Activated CD8-positive, alpha-beta T cell treated with anti-CD3 and anti-CD28 coated beads, Interleukin-2, amount 10 ng/mL, durations not matched to agents 7 days and 5 days (primary cell): ENCODE data around the gene XRN2. TPM values are rescaled to one million over a fixed set of nuclear protein-coding genes. Genes with fewer than 3 reads are reported as not detected.
A peak's percentile ranks its signal among the peaks of the same experiment; 100 is the strongest.

Experiments
- ATAC-seq: fragments of 150-1000 bp; cut with Tn5 transposase; one replicate; pipeline ENCODE4 v1.10.0; 2021; ENCODE audit warnings: moderate library complexity
- CTCF ChIA-PET: fragments of 350-600 bp; sonication (Branson Sonifier 250); formaldehyde crosslinking; loops from one replicate; lab custom pipeline; 2021; ENCODE audit warnings: antibody characterized with exemption; lab: Charles Lee
- POLR2A ChIA-PET: fragments of 350-600 bp; sonication (Branson Sonifier 250); formaldehyde crosslinking; loops from one replicate; lab custom pipeline; 2021; ENCODE audit warnings: antibody characterized with exemption; lab: Charles Lee
- DNase-seq: peaks from one replicate; pipeline ENCODE4 v3.0.0-alpha.2; 2020
- H3K27ac Mint-ChIP-seq: one replicate; pipeline ENCODE4 v1.8.0; 2021; ENCODE audit warnings: mild to moderate bottlenecking, mixed read lengths
- H3K27me3 Mint-ChIP-seq: one replicate; pipeline ENCODE4 v1.8.0; 2021; ENCODE audit warnings: low read depth, mixed read lengths
- H3K36me3 Mint-ChIP-seq: one replicate; pipeline ENCODE4 v1.8.0; 2021; ENCODE audit warnings: low read depth, mixed read lengths
- H3K4me1 Mint-ChIP-seq: one replicate; pipeline ENCODE4 v1.8.0; 2021; ENCODE audit warnings: low read depth, mixed read lengths
- H3K4me3 Mint-ChIP-seq: one replicate; pipeline ENCODE4 v1.8.0; 2021; ENCODE audit warnings: mild to moderate bottlenecking, mixed read lengths
- H3K9me3 Mint-ChIP-seq: one replicate; pipeline ENCODE4 v1.8.0; 2022; ENCODE audit warnings: mixed read lengths; ENCODE audit not compliant: insufficient read depth
- total RNA-seq, 2 experiments: library from RNA; stranded (reverse); gene quantifications; one replicate each; pipeline ENCODE4 v1.2.3, GENCODE V29; 2021

Gene XRN2
- total RNA-seq, 2 experiments from 2014 or later: 54.4 to 57.7 TPM

- ChIA-PET POLR2A (interaction anchor here (0.9 to 1.3 kb wide), 6 partner anchors 8 to 42 kb away, joined by 3 to 8 read pairs (median 4); no protein-coding TSS in a partner anchor), CTCF (interaction anchor here (2.0 to 2.3 kb wide), 3 partner anchors 9 to 201 kb away, joined by 5 to 8 read pairs (median 6); no protein-coding TSS in a partner anchor)
- peaks cover 24% of the 10 kb centered on the region for H3K36me3 Mint-ChIP-seq
- no peak for DNase-seq
- H3K27ac Mint-ChIP-seq: peak overlapping the region; percentile 99
- no peaks in the 10 kb centered on the region for H3K9me3 Mint-ChIP-seq
- H3K4me1 Mint-ChIP-seq: peaks cover 30% of the 10 kb centered on the region
- H3K4me3 Mint-ChIP-seq: peak overlapping the region; percentile 95
- peak; percentile 24 for ATAC-seq
- H3K27me3 Mint-ChIP-seq: no peaks in the 10 kb centered on the region
Observed at GRCh38 chr20:21303872-21304586, 898 bp downstream of the XRN2 start.

- peaks cover 58% of the 10 kb centered on the region for H3K4me1 Mint-ChIP-seq
- H3K27ac Mint-ChIP-seq: no peak overlapping the region
- DNase-seq (no peak), ATAC-seq (no peak)
- POLR2A ChIA-PET: no interaction called here
- H3K4me3 Mint-ChIP-seq: peak overlapping the region; percentile 31
- CTCF ChIA-PET: no interaction called here
- H3K9me3 Mint-ChIP-seq: no peaks in the 10 kb centered on the region
- H3K27me3 Mint-ChIP-seq: no peaks in the 10 kb centered on the region
- H3K36me3 Mint-ChIP-seq: peaks cover 49% of the 10 kb centered on the region
Observed at GRCh38 chr20:21308340-21308739, 5.2 kb downstream of the XRN2 start.

GRCh38 chr20:21309678-21310467 lies 6.7 kb downstream of the XRN2 start:
- Mint-ChIP-seq H3K4me1 (peaks cover 60% of the 10 kb centered on the region), H3K27ac (peak overlapping the region; percentile 50), H3K9me3 (no peaks in the 10 kb centered on the region), H3K4me3 (no peak overlapping the region), H3K36me3 (peaks cover 47% of the 10 kb centered on the region), H3K27me3 (no peaks in the 10 kb centered on the region)
- CTCF ChIA-PET: interaction anchor here (1.6 kb wide), 1 partner anchor 74 kb away, joined by 3 read pairs; no protein-coding TSS in a partner anchor
- POLR2A ChIA-PET: interaction anchor here (1.1 kb wide), 1 partner anchor 13 kb away, joined by 3 read pairs; no protein-coding TSS in a partner anchor
- no peak for ATAC-seq
- no peak for DNase-seq

- DNase-seq (no peak), ATAC-seq (no peak)
- H3K4me3 Mint-ChIP-seq: no peak overlapping the region
- ChIA-PET CTCF (interaction anchor here (0.7 to 2.2 kb wide), 2 partner anchors 9 to 77 kb away, joined by 3 to 6 read pairs; no protein-coding TSS in a partner anchor), POLR2A (interaction anchor here (1.2 to 1.4 kb wide), 2 partner anchors 10 kb away, joined by 4 to 8 read pairs; partner anchors contain the start of gene XRN2)
- H3K4me1 Mint-ChIP-seq: peaks cover 64% of the 10 kb centered on the region
- H3K36me3 Mint-ChIP-seq: peaks cover 51% of the 10 kb centered on the region
- no peaks in the 10 kb centered on the region for H3K9me3 Mint-ChIP-seq
- no peaks in the 10 kb centered on the region for H3K27me3 Mint-ChIP-seq
- no peak overlapping the region for H3K27ac Mint-ChIP-seq
Observed at GRCh38 chr20:21312813-21313474, 9.8 kb downstream of the XRN2 start.

GRCh38 chr20:21315138-21315537 lies 12.0 kb downstream of the XRN2 start:
- no peak overlapping the region for H3K4me3 Mint-ChIP-seq
- H3K27me3 Mint-ChIP-seq: no peaks in the 10 kb centered on the region
- no peak for ATAC-seq
- POLR2A ChIA-PET: no interaction called here
- H3K4me1 Mint-ChIP-seq: peaks cover 44% of the 10 kb centered on the region
- H3K36me3 Mint-ChIP-seq: peaks cover 34% of the 10 kb centered on the region
- no peak overlapping the region for H3K27ac Mint-ChIP-seq
- H3K9me3 Mint-ChIP-seq: peaks cover 11% of the 10 kb centered on the region
- DNase-seq: no peak
- CTCF ChIA-PET: no interaction called here

GRCh38 chr20:21322083-21322710 lies 19.1 kb downstream of the XRN2 start:
- ChIA-PET CTCF (interaction anchor here (1.0 to 1.2 kb wide), 2 partner anchors 20 to 86 kb away, joined by 3 read pairs; no protein-coding TSS in a partner anchor), POLR2A (interaction anchor here (1.2 kb wide), 1 partner anchor 12 kb away, joined by 3 read pairs; no protein-coding TSS in a partner anchor)
- Mint-ChIP-seq H3K4me3 (no peak overlapping the region), H3K4me1 (peaks cover 39% of the 10 kb centered on the region), H3K36me3 (peaks cover 40% of the 10 kb centered on the region), H3K27ac (no peak overlapping the region), H3K27me3 (no peaks in the 10 kb centered on the region), H3K9me3 (peaks cover 15% of the 10 kb centered on the region)
- DNase-seq (no peak), ATAC-seq (no peak)

- ChIA-PET CTCF (interaction anchor here (1.2 kb wide), 1 partner anchor 21 kb away, joined by 3 read pairs; no protein-coding TSS in a partner anchor), POLR2A (interaction anchor here (1.0 to 1.2 kb wide), 2 partner anchors 13 to 19 kb away, joined by 3 to 4 read pairs; no protein-coding TSS in a partner anchor)
- Mint-ChIP-seq H3K4me1 (peaks cover 39% of the 10 kb centered on the region), H3K4me3 (no peak overlapping the region), H3K36me3 (peaks cover 36% of the 10 kb centered on the region), H3K27ac (no peak overlapping the region), H3K27me3 (no peaks in the 10 kb centered on the region), H3K9me3 (peaks cover 15% of the 10 kb centered on the region)
- DNase-seq (no peak), ATAC-seq (peak; percentile 30)
Observed at GRCh38 chr20:21322921-21323331, 19.8 kb downstream of the XRN2 start.

- CTCF ChIA-PET: no interaction called here
- Mint-ChIP-seq H3K4me1 (peaks cover 39% of the 10 kb centered on the region), H3K4me3 (no peak overlapping the region), H3K27me3 (no peaks in the 10 kb centered on the region), H3K27ac (no peak overlapping the region), H3K9me3 (peaks cover 12% of the 10 kb centered on the region), H3K36me3 (peaks cover 38% of the 10 kb centered on the region)
- DNase-seq (no peak), ATAC-seq (no peak)
- POLR2A ChIA-PET: interaction anchor here (1.0 kb wide), 1 partner anchor 20 kb away, joined by 4 read pairs; no protein-coding TSS in a partner anchor
Observed at GRCh38 chr20:21323640-21324039, 20.5 kb downstream of the XRN2 start.

GRCh38 chr20:21324126-21324525 lies 21.0 kb downstream of the XRN2 start:
- H3K4me1 Mint-ChIP-seq: peaks cover 39% of the 10 kb centered on the region
- no peak for DNase-seq
- peaks cover 39% of the 10 kb centered on the region for H3K36me3 Mint-ChIP-seq
- ChIA-PET CTCF (no interaction called here), POLR2A (no interaction called here)
- H3K27me3 Mint-ChIP-seq: no peaks in the 10 kb centered on the region
- H3K4me3 Mint-ChIP-seq: no peak overlapping the region
- H3K9me3 Mint-ChIP-seq: peaks cover 7% of the 10 kb centered on the region
- no peak for ATAC-seq
- no peak overlapping the region for H3K27ac Mint-ChIP-seq

GRCh38 chr20:21325296-21325695 lies 22.2 kb downstream of the XRN2 start:
- CTCF ChIA-PET: interaction anchor here (0.5 to 0.6 kb wide), 2 partner anchors 29 to 297 kb away, joined by 3 read pairs; no protein-coding TSS in a partner anchor
- Mint-ChIP-seq H3K27me3 (no peaks in the 10 kb centered on the region), H3K27ac (peak overlapping the region; percentile 68), H3K36me3 (peaks cover 42% of the 10 kb centered on the region), H3K4me1 (peaks cover 39% of the 10 kb centered on the region), H3K9me3 (peaks cover 4% of the 10 kb centered on the region), H3K4me3 (peak overlapping the region; percentile 31)
- ATAC-seq: peak; percentile 51
- POLR2A ChIA-PET: interaction anchor here (1.0 kb wide), 1 partner anchor 22 kb away, joined by 4 read pairs; the partner anchor contains the start of gene XRN2
- DNase-seq: no peak
